8988T (cell line): Measurements from ENCODE around the gene NAA10.

Source experiments
- DNase-seq: peaks from one replicate; pipeline ENCODE4 v3.0.0; 2011

Gene NAA10

GRCh38 chrX:153966841-153967535 is 32.2 kb upstream of the NAA10 start:
- no peak for DNase-seq

- DNase-seq, result no peak
These were observed 31.4 kb upstream of the NAA10 start for GRCh38 chrX:153966283-153966688.

DNA sequence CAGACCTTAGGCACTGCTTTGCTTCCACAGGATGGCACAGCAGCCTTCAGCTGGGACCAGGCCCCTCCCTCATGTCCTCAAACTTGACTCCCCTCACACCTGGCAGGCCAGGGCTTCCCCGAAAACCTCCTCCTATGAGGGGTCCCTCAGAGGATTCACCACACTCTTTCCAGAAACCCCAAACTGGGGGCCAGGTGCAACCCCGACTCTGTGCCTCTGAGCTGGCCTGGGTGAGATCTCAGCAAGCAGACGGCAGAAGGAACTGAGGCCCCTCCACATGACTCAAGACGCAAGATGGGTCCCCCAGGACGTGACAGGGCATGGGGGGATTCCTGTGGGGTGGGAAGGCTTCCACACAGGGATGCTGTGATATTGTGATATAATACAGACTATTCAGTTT is 30.6 kb upstream of the NAA10 start:
- DNase-seq, result no peak

- no peak for DNase-seq
These were observed 29.3 kb upstream of the NAA10 start for GRCh38 chrX:153964105-153964504.

DNA sequence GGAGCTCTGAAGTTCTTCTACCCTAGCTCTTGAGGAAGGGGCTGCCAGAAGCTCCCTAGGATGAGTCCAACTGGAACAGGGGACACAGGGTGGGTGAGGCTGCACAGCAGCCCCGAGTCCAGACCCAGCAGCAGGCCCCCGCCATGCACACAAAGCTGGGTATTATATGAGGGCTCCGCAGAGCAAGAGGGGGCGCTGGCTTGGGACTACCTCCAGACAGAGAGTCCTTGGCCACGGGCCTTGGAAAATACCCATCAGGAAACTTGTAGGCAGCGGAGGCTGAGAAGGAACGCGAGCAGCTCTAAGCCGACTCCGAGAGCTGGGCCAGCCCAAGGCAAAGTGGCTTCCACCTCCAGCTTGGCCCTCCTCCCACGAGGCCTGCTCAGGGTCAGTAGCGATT is 28.7 kb upstream of the NAA10 start:
- no peak for DNase-seq

DNA sequence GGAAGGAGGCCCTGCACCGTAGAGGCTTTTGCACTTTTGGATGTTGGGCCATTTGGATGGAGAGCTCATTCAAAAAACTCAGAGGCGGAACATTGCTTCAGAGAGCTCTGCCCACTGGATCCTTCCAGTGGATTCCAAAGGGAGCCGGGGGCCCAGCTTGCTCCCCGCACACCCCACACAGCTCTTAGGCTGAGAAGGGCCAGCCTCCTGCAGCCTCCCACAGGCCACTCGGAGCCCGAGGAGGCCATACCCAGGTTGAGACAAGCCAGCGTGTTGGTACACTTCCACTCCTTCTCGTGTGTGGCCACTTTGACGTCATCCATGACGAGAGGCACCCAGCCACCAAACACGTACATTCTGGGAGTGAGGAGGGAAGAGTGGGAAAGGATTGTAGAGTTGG is 26.5 kb upstream of the NAA10 start:
- no peak for DNase-seq

DNA sequence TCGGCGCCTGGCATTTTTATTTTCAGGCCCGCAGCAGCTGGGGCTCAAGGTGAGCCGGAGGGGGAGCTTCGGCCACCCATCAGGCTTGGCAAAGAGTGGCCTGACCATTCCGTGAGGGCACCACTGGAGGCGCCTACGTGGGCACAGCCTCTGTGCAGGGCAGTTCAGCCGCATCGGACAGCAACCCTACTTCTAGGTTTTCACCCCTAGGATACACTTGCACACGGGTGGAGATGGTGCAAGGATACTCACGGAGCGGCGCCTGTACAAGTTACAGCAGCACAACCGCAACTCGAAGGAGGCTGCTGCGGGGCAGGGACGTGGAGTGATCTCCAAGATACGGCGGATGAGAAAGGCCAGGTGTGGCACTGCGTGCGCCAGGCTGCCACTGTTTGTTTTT is 25.9 kb upstream of the NAA10 start:
- no peak for DNase-seq

DNA sequence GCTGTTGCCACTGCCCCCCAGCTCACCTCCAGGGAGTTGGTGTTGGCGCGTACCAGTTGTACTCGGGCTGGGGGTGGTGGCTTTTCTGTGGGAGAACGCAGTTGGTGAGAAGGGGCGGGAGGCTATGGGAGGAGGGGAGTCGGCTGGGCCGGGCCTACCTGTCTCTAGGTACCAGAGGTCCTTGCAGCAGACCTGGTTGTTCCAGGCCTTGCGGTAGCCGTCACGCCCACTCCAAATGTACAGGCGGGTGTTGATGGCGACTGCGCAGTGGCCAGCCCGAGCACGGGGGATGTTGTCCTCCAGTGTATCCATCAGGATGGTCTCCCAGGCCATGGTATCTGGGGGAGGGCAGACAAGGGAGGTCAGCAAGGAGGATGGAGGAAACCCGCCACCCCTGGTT is 25.2 kb upstream of the NAA10 start:
- no peak for DNase-seq

GRCh38 chrX:153959649-153960048 is 24.8 kb upstream of the NAA10 start:
- DNase-seq, result no peak

GRCh38 chrX:153958605-153959004 is 23.8 kb upstream of the NAA10 start:
- no peak for DNase-seq

DNA sequence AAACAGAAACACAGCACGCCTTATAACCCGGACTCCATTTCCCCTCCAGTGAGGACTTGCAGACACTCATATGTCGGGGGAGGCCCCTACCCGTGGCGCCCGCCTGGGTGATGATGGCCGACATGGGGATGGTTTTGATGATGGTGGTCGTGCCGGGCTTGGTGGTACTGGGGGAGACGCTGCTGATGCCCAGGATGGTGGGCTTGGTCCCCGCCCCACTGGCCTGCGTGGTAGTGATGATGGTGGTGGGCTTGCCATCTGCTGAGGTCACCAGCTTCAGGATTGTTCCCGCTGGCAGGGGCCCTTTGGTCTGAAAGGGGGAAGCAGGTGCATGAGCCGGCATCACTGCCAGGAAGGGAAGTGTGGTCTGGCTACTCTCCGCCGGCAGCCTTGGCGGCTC is 22.4 kb upstream of the NAA10 start:
- DNase-seq, result no peak

DNA sequence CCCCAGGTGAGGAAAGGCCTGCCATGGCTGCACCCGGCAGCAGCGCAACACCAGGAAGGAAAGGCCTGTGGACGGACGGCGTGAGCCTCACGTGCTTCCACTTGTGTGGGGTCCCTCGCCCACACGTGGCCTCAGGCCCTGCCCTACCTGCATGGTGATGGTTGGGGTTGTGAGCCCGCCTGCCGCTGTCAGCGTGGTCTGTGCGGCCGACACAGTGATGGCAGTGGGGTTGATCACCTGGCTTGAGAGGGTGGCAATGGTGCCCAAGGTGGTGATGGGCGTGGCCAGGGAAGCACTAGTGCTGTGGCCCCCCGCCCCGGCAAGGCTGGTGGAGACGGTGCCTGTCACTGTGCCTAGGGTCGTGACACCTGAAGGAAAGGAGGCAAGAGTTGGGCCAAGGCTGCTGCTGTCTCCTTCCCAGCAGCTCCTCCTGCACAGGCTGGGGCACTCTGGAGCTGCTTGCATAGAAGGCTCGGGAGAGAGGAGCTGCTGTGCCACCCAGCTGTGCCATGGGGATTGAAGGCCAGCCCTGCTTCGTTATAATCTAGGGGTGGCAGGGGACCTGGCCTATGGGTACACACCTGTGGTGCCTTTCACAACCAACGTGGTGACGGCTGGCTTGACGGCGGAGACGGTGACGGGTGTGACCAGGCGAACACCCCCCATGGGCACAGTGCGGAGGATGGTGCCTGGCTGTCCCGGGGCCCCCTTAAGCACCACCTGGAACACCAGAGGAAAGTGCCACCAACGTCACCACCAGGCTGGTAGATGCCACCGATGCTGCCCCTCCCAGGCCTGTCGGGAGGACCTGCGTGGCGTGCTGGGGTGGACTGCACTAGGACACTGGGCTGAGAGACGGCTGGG is 21.4 kb upstream of the NAA10 start:
- DNase-seq, result no peak

GRCh38 chrX:153955228-153955732 is 20.4 kb upstream of the NAA10 start:
- DNase-seq, result no peak

DNA sequence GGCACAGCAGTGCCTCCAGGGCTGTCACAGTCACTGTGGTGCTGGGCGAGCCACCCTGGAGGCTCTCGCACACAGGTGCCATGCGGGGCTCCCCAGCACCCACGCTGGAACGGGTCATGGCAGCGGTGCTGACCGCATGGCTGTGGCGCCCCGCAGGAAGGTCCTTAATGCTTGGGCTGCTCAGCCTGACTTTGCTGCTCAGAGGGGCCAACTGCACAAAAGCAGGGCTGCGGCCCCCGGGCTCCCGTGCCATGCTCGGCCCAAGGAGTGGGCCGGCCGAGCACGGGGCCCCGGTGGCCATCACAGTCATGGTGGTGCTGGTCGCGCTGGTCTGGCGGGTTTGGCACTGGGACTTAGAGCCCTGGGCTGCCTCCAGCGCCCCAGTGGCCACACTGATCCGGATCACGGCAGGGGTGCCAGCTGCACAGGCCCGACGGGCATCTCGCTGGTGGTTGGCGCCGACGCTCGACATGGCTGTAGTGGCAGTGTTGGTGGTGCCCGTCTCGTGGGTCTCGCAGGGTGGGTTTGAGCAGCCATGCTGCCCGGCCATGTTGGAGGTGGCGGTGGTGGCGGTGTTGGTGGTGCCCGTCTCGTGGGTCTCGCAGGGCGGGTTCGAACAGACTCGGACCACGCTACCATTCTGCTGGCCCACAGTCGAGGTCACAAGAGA is 19.9 kb upstream of the NAA10 start:
- DNase-seq, result no peak

- no peak for DNase-seq
These were observed 19.2 kb upstream of the NAA10 start for GRCh38 chrX:153953892-153954557.

DNA sequence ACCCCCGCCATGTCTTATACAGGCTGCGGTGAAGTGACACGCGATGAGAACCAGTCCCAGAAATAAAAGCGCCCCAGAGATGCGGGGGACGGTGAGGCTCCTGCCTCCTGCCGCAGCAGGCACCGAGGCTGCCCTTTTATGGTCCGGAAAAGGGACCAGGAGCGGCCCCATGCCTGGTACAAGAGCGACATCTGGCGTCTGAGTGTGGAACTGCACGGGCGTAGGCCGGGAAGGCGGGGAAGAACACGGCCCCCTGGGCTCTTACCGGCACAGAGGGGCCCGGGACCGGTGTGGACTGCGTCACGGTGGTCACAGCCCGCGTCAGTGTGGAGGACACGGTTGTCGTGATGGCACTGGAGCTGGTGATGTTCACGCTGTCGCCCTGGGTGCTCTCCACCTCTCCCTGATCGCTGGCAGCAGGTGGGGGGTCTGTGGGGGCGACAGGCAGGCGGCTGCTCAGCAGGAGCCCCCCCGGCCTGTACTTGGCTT is 18.5 kb upstream of the NAA10 start:
- peak; percentile 92 for DNase-seq

GRCh38 chrX:153952373-153953026 is 17.7 kb upstream of the NAA10 start:
- no peak for DNase-seq

DNA sequence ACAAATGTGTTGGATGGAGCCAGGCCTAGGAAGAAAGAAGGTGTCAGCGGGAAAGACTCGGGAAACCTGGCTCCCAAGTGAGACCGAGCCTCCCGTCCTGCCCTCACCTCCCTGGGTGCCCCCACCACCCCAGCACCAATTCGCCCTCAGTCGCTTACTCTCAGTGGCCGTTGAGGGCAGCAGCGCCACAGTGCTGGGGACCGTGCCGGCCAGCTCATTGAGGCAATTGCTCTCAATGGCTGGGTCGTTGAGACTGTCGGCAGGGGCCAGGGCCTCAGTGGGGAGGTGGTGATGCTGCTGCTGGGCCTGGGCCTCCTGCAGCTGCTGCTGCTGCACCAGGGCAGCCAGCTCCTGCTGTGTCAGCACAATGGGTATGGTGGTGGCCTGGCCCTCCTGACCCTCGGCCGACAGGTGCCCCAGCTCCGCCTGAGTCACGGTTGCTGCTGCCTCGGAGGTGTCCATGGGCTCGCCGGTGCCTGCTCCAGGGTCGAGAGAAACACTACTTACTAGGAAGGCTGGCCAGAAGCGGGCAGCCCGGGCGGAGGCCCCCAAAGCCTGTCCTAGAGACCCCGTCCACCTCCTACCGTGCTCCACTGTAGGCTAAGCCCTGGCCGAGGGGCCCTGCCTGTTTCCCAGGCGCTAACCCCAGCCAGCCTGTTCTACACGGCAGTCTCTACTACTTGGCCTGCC is 17.0 kb upstream of the NAA10 start:
- DNase-seq, result no peak

DNA sequence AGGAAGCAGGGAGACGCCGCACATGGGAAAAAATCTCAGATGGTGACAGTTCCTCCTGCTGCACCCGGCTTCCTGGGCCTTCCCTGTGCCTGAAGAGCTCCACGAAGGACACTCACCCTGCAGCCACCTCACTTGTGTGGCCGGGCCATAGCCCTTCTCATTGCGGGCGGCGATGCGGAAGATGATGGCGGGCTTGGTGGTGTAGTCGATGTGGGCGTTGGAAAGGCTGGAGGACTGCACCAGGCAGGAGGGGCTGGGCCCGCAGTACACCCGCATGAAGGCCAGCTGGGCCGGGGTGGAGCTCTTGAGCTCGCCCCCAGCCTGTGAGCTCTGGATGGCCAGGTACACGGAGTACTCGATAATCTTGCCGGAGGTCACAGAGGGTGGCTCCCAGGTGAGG is 15.3 kb upstream of the NAA10 start:
- no peak for DNase-seq

DNA sequence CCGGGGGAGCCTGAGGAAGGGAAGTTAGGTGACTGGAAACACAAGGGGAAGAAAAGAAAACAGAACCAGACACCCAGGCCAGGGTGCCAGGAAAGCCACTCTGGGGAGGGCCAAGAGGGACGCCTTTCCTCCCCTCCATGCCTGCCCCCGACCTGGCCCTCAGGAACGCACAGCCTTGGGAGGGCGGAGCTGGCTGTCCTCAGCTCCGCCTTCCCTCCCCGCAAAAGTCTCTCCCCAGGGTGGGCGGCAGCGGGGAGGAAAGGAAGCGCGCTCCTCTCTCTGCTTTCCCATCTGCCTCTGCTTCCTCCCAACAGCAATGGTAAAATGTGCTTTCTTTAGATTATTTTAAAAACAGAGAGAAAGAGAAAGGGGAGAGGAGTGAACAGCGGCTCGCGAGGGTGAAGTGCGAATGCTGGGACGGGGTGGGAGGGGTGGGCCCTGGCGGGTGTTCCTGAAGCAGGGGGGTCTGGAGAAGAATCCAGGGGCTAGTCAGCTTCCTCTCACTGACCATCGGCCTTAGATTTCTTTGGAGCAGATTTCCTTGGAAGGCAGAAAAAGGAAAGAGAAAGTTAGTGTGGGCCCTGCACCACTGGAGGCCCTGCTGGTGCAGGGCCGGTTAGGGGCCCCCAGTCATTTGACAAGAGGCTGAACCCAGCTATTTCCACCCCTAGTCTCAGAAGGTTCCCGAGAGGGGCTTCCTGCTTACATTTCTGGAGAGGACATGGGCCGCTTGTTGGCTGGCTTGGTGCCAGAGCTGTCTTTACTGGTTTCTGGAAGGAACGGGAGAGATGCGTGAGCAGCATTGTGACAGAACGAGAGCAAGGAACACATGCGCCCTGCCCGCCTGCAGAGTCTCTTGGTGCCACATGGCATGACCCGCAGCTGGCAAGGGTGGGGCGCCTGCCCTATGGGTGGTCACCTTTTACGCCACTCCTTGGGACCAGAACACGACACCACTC is 14.3 kb upstream of the NAA10 start:
- no peak for DNase-seq
